GM19452 (cell line): Measurements from ENCODE around the gene NOL4L.

ENCODE experiments used
- ATAC-seq: cut with Tn5 transposase; IDR thresholded peaks from one replicate; pipeline ENCODE4 v1.9.1; 2021; ENCODE audit not compliant: unreplicated experiment

NOL4L gene

DNA sequence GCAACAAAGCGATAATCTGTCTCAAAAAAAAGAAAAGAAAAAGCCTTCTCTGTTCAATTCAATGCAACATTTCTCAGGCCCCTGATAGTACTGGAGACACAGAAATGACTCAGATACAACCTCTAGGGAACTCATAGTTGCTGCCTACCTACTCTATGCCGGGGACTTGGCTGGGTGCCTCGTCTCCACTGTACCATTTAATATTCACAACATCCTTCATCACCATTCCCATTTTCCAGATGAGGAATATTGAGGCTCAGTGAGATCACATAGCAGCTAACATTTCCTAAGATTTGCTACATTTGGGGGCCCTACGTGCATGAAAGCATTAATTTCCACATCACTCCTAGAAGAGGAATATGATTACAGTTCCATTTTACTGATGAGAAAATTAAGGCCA, 7.5 kb downstream of the NOL4L start:
- ATAC-seq: no peak

- ATAC-seq: no peak
Observed at GRCh38 chr20:32577023-32577422, 8.1 kb downstream of the NOL4L start.

- no peak for ATAC-seq
Observed at GRCh38 chr20:32576560-32576959, 8.6 kb downstream of the NOL4L start.

DNA sequence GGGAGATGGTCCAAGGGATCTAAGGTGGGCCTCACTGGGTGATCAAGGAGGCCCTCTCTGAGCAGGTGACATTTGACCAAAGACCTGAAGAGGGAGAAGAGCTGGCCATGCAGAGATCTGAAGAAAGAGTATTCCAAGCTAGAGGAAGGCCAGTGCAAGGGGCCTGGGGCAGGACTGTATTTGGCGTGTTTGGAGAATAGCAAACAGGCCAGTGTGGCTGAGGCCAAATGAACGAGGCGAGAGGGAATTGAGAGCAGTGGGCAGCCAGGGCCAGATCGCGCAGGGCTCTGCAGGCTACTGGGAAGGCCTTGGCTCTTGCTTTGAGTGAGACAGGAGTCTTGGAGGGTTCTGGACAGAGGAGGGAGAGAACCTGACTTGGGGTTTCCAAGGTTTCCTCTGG, 9.3 kb downstream of the NOL4L start:
- ATAC-seq: no peak

GRCh38 chr20:32575227-32575581, 9.9 kb downstream of the NOL4L start:
- no peak for ATAC-seq

GRCh38 chr20:32574296-32575226, 10.6 kb downstream of the NOL4L start:
- ATAC-seq: no peak

DNA sequence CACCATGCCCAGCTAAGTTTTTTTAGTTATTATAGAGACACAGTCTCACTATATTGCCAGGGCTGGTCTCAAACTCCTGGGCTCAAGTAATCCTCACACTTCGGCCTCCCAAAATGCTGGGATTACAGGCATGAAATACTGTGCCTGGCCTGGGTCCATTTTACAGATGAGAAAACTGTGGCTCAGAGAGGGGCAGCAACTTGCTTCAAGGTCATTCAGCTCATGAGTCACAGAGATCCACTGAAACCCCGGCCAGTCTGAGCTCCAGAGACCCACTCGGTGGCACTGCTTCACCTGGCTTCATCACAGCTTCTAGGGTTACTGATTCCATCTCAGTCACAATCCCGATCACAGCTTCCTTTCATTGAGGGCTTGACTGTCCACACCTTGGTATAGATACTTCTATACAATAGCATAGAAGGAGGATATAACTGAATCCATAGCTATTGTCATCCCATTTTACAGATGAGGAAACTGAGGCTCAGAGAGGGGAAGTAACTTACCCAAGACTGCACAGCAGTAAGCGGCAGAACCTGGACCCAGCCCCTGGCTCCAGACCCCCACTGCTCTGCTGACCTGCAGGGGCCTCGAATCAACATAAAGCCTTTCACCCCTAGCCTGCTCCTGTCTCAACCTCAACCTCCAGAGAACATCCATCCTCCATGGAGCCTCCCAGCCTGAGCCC, 11.8 kb downstream of the NOL4L start:
- no peak for ATAC-seq

DNA sequence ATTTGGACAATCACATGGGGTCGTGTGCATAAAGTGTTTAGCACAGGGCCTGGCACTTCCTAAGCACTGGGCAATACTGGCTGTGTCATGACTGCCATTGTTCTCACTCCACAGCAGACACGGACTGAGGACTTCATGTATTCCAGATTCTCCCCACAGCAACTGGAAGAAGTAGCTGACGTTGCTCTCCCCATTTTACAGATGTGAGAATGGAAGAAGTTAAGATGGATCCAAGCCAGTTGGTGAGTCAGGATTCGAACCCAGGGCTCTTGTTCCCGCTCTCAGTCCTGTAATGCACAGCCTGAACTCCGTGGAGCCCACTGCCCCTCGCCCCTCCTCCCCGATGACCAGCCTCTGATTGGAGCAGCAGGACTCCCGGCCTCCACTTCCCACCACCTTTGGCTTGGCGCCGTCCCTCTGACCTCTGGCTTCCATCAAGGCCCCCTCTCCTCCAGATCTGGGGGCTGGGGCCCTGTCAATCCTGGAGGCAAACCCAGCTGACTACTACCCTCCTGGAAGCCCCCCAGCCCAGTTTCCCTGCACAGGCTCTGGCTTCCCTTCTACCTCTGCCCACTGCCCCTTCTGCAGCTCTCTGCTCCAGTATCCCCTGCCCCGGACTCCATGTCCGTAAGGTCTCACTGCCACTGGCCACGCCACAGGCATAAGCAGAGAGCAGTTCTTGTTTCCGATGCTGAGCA, 12.7 kb downstream of the NOL4L start:
- ATAC-seq: no peak

DNA sequence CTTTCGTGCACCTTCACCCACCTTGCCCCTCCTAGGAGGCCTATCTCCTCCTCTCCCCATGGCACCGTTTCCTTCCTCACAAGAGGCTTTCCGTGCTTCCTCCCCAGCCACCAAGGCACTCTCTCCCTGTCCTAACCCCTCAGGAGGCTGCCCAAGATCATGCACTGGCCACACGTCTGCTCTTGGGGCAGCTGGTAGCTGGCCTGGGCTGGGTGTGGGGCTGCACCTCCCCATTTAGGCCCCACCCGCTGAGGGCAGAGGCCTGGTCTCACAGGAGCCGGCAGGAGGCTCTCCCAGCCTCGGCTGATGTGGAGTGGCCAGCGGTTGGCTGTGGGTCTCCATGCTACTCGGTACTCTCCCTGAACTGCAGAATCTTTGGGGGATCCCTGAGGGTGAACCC, 13.6 kb downstream of the NOL4L start:
- no peak for ATAC-seq

DNA sequence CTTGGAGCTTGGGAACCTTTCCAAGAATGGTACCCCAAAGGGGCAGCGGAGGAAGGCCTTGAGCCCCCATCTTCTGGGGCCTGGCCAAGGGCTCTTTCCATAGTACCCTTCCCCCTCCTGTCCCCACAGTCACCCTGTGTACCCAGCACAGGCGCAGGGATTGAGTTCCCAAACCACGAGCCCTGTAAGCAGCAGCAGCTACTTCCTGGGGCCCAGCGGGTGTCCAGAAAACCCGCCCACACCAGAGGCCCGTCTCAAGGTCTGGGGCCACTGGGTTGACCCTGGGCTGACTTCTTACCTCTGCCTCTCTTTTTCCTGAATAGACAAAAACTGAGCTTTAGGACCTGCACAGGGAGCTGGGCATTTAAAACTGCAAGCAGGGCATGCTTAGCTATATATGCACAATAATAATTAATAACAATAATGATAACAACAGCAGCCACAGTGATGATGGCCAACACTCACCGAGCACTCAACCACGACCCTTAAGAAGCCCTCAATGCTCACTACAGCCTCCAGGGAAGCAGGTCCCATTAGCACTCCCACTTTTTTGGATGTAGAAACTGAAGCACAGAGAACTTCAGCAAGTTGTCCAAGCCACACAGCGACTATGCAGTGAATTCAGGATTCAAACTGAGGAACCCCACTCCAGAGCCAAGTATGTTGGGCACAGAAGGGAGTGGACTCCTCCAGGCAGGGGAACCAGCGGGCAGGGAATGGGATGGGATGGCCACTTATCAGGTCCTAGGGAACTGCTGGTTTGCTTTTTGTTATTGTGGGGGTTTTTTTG, 14.5 kb downstream of the NOL4L start:
- ATAC-seq: no peak

DNA sequence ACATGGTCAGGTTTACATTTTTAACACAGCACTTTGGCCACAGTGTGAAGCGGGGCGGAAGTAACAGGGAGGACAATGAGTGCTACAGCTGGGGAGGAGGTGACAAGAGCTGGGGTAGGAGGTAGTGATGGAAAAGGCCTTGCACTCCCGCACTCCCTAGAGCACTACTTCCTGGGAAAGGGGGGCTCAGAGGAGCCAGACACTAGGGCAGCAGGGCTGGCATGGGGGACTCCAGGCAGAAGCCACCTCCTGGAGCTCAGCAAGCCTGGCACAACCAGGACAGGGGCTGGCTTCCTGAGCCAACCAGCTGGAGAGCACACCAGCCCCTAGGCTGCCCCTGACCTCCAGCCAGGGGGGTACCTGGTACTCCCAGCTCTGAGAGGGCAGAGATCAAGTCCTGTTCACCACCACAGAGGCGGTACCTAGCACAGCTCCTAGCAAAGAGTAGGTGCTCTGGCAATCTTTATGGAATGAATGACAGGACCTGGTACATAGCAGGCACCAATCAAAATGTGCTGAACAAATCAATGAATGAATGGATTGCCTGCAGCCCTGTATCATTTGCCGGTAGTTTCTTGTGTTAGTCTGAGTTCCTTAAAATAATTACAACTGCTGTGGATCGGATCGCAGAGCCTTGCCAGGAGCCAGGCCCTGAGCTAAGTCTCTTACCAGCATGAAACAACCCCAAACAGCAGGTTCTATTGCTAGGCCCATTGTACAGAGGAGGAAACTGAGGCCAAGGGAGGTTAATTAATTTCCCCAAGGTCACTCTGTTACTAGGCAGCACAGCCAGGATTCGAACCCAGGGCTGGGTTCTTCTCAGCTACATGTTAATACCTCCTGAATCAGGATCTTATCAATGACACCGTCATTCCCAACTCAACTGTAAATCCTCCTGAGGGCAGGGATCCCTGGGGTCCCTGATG, 15.5 kb downstream of the NOL4L start:
- ATAC-seq: no peak

DNA sequence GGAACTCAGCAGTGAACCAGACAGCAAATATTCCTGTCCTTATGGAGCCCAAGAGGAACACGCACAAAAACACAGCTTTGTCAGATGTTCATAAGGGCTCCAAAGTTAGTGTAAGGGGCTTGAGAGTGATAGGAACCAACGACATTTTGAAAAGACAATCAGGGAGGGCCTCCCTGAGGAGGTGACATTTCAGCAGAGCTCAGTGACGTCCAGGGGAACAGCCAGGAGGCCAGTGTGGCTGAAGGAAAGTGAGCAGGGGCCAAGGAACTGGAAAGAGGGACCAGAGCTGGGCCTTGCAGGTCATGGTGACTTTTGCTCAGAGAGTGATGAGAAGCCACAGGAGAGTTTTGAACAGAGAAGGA, 16.1 kb downstream of the NOL4L start:
- ATAC-seq: no peak

- ATAC-seq: no peak
Observed at GRCh38 chr20:32567384-32568178, 17.6 kb downstream of the NOL4L start.

- no peak for ATAC-seq
Observed at GRCh38 chr20:32566379-32567374, 18.5 kb downstream of the NOL4L start.

DNA sequence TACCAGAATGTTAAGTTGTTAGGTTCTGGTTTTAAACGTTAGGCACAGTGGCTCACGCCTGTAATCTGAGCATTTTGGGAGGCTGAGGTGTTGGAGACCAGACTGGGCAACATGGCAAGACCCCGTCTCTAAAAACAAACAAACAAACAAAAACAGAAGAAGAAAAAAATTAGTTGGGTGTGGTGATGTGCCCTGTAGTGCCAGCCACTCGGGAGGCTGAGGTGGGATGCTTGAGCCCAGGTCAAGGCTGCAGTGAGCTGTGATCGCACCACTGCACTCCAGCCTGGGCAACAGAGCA, 19.4 kb downstream of the NOL4L start:
- ATAC-seq: no peak

- ATAC-seq: no peak
Observed at GRCh38 chr20:32564921-32565734, 20.0 kb downstream of the NOL4L start.

DNA sequence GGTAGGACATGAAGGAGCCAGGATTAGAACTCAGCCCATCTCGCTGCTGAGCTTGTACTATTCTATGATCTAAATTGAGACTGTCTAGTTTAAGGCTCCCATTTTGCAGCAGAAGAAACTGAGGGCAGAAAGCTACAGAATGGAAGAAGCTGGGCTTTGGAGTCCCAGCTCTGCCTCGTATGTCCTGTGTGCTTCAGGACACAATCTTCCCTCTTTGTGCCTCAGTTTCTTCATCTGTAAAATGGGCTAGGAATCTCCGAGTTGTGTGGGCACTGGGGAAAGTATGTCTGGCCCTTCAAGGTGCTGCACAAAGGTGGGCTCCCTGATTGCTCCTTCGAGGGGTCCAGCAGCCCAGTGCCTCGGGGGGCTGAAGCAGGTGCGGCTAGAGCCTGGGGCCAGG, 20.7 kb downstream of the NOL4L start:
- ATAC-seq: no peak
